Activated CD4-positive, alpha-beta T cell treated with anti-CD3 and anti-CD28 coated beads, Interleukin-2, amount 10 ng/mL, durations not matched to agents 24 days and 14 days (primary cell): ENCODE measurements around the gene HASPIN. TPM values are rescaled to one million over a fixed set of nuclear protein-coding genes. Genes with fewer than 3 reads are reported as not detected.
"Not testable (repeated sequence)": the region's sequence is repeated elsewhere in the genome, so short reads cannot be mapped to it uniquely, and the experiment has no call there.

Source experiments
- DNase-seq: peaks from one replicate; pipeline ENCODE4 v3.0.0; 2022
- H3K27ac Mint-ChIP-seq: one replicate; pipeline ENCODE4 v1.8.0; 2022; ENCODE audit warnings: mild to moderate bottlenecking, mixed read lengths
- H3K27me3 Mint-ChIP-seq: one replicate; pipeline ENCODE4 v1.8.0; 2022; ENCODE audit warnings: mixed read lengths
- H3K36me3 Mint-ChIP-seq: one replicate; pipeline ENCODE4 v1.8.0; 2022; ENCODE audit warnings: low read depth, mild to moderate bottlenecking, mixed read lengths
- H3K4me1 Mint-ChIP-seq: one replicate; pipeline ENCODE4 v1.8.0; 2021; ENCODE audit warnings: mixed read lengths
- H3K4me3 Mint-ChIP-seq: one replicate; pipeline ENCODE4 v1.8.0; 2022; ENCODE audit warnings: mild to moderate bottlenecking, moderate library complexity, mixed read lengths
- H3K9me3 Mint-ChIP-seq: one replicate; pipeline ENCODE4 v1.8.0; 2021; ENCODE audit warnings: mixed read lengths
- intact Hi-C: fragments of 100-400 bp; cut with micrococcal nuclease; formaldehyde crosslinking; loops from one replicate; pipeline ENCODE4 v1.15.1; 2023
- total RNA-seq: library from RNA; stranded (reverse); gene quantifications from 2 replicates; pipeline ENCODE4 v1.2.3, GENCODE V29; 2022

The HASPIN gene
- total RNA-seq, 1 donor from 2014 or later, result 25.1 TPM

DNA sequence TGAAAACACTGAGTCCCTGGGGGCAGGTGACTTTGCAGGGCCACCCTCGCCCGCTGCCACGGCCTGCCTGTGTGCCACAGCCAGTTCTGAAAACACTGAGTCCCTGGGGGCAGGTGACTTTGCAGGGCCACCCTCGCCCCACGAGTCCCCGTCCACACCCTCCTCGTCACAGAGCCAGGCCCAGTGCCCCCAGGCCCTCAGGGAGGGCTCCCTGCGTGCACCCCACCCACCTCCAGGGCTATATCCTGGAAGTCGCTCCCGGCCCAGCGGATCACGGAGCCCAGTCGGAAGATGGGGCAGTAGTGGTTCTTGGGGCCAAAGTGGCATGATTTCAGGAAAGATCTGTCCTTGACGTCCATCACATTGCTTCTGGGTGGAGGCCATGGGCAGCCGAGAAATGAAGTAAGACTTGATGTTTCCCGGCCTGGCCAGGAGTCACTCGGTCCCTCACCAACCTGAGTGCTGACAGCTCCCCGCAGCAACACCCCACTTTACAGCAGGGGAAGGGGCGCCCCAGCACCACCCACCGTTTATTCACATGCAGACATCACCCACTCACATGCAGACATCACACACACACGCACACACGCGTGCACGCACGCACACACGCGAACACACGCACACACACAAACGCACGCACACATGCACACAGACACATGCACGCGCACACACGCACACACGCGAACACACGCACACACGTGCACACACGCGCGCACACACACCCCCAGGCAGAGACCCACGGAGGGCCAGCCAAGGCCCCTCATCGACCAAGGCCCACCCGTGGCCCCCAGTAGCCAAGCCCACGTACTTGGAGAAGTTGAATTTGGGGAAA is 34.2 kb upstream of the HASPIN start:
- H3K4me3 Mint-ChIP-seq, result no peak overlapping the region
- H3K9me3 Mint-ChIP-seq, result no peaks in the 10 kb centered on the region
- H3K36me3 Mint-ChIP-seq, result peaks cover 33% of the 10 kb centered on the region
- H3K27me3 Mint-ChIP-seq, result no peaks in the 10 kb centered on the region
- peaks cover 21% of the 10 kb centered on the region for H3K4me1 Mint-ChIP-seq
- H3K27ac Mint-ChIP-seq, result no peak overlapping the region
- intact Hi-C loops, result no loop called here
- DNase-seq, result no peak

DNA sequence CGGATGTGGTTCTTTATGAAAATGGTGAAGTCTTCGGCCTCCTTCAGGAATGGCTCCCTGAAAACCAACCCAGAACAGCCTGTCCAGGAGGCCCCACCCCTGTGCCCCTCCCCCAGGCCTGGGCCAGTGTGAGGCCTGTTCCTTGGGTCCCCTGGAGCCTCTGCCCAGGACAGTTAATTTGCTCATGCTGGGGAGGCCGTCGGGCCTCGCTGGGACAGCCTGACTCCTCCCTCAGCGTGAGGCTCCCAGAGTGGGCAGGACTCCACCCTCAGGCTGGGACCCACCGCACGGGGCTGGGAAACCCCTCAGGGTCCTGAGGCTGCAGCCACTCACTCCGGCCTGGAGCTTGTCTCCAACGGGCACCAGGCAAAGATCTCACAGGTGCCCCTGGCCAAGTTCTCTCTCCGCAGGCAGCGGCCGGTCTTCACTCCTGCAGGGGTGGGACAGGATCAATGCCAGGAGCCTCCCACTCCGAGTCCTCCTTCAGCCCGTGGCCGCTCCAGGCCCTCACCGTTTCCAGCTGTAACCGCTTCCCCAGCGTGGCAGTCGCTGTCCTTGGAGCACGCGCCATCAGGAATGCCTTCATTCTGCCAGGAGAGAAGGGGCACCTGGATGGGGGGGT is 33.5 kb upstream of the HASPIN start:
- H3K27me3 Mint-ChIP-seq, result no peaks in the 10 kb centered on the region
- H3K27ac Mint-ChIP-seq, result no peak overlapping the region
- no peak overlapping the region for H3K4me3 Mint-ChIP-seq
- peaks cover 24% of the 10 kb centered on the region for H3K4me1 Mint-ChIP-seq
- no peaks in the 10 kb centered on the region for H3K9me3 Mint-ChIP-seq
- DNase-seq, result no peak
- H3K36me3 Mint-ChIP-seq, result peaks cover 31% of the 10 kb centered on the region
- intact Hi-C loops, result no loop called here

GRCh38 chr17:3691617-3692067 is 32.1 kb upstream of the HASPIN start:
- intact Hi-C loops, result no loop called here
- Mint-ChIP-seq H3K4me1 (peaks cover 25% of the 10 kb centered on the region), H3K9me3 (no peaks in the 10 kb centered on the region), H3K4me3 (no peak overlapping the region), H3K27ac (no peak overlapping the region), H3K27me3 (no peaks in the 10 kb centered on the region), H3K36me3 (peaks cover 30% of the 10 kb centered on the region)
- no peak for DNase-seq

- Mint-ChIP-seq H3K36me3 (peaks cover 30% of the 10 kb centered on the region), H3K9me3 (no peaks in the 10 kb centered on the region), H3K4me3 (no peak overlapping the region), H3K4me1 (peaks cover 27% of the 10 kb centered on the region), H3K27me3 (no peaks in the 10 kb centered on the region), H3K27ac (peak overlapping the region; percentile 45)
- intact Hi-C loops, result no loop called here
- DNase-seq, result peak; percentile 63
Measured at GRCh38 chr17:3692346-3692745, 31.4 kb upstream of the HASPIN start.

DNA sequence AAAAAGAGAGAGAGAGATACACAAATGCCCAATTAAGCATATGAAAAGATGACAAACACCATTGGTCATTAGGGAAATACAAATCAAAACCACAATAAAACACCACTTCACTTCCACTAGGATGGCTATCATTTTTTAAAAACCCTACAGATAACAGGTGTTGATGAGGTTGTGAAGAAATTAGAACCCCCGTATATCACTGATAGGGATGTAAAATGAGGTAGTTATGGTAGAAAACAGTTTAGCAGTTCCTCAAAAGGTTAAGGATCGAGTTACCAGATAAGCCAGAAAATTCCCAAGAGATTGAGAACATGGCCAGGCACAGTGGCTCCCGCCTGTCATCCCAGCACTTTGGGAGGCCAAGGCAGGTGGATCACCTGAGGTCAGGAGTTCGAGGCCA is 30.6 kb upstream of the HASPIN start:
- H3K9me3 Mint-ChIP-seq, result peaks cover 4% of the 10 kb centered on the region
- peak overlapping the region; percentile 45 for H3K27ac Mint-ChIP-seq
- H3K36me3 Mint-ChIP-seq, result peaks cover 31% of the 10 kb centered on the region
- intact Hi-C loops, result no loop called here
- no peak for DNase-seq
- no peaks in the 10 kb centered on the region for H3K27me3 Mint-ChIP-seq
- peak overlapping the region; percentile 53 for H3K4me3 Mint-ChIP-seq
- H3K4me1 Mint-ChIP-seq, result peaks cover 28% of the 10 kb centered on the region

- no peaks in the 10 kb centered on the region for H3K27me3 Mint-ChIP-seq
- H3K27ac Mint-ChIP-seq, result peak overlapping the region; percentile 52
- DNase-seq, result peak; percentile 73
- H3K36me3 Mint-ChIP-seq, result peaks cover 30% of the 10 kb centered on the region
- intact Hi-C loops, result no loop called here
- H3K4me1 Mint-ChIP-seq, result peaks cover 28% of the 10 kb centered on the region
- H3K4me3 Mint-ChIP-seq, result peak overlapping the region; percentile 96
- H3K9me3 Mint-ChIP-seq, result peaks cover 4% of the 10 kb centered on the region
Measured at GRCh38 chr17:3693829-3694231, 29.9 kb upstream of the HASPIN start.

DNA sequence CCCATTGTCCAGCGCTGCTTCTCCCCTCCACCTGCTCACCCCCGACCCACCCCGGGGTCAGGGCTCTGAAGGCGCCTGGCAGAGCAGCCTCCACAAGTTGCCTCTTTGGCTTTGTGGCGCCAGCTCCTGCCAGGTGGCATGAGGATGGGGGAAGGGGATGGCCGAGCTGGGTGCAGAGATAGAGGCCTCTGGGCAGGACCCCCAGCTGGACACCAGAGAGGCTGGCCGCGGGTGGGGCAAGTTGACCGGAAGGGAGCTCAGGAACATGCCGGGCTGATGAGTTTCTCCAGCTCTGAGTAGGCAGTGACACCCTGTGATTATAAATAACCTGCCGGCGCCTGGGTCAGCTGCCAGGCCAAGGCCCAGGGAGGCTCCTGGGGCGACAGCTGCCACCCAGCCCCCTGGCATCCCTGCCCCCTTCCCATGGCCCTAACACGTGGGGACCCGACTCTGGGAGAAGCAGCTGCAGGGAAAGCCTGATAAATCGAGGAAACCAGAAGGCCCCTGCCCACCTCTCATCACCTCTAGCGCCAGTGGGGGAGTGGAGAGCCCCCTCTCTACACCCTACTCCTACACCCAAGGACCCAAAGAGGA is 28.5 kb upstream of the HASPIN start:
- Mint-ChIP-seq H3K4me3 (peak overlapping the region; percentile 96), H3K27ac (peak overlapping the region; percentile 87), H3K36me3 (peaks cover 24% of the 10 kb centered on the region), H3K27me3 (no peaks in the 10 kb centered on the region), H3K9me3 (peaks cover 4% of the 10 kb centered on the region), H3K4me1 (peaks cover 28% of the 10 kb centered on the region)
- no peak for DNase-seq
- intact Hi-C loops, result no loop called here

DNA sequence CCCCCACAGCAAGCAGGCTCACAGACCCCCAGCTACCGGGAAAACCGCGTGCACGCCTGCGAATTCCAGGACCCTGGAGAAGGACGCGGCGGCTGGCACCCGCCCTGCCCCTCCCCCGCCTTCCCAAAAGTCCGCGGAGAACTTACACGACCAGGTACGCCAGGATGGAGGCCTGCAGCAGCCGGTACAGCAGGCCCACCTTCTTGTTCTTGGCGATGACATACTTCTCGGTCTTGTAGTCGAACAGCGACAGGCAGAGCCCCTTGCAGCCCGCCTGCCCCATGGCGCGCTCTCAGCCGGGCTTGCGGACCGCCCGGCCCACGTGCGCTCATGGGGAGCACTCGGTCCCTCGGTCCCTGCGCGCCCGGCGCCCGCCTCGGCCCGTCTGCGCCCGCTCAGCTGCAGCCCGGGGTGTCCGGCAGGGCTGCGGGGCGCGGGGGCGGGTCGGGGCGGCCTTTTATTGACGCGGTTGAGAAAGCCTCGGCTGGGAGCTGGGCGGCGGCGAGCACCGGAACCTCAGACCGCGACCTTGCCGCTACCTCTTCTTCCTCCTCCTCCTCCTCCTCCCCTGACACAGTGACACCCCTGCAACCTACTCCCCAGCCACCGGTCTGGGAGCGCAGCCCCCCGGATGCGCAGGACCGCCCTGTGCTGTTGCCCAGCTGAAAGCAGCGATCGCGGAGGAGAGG is 27.8 kb upstream of the HASPIN start, which contains the start of gene P2RX5:
TSS of gene P2RX5 (minus strand) at position 433 of the 689 bp plus-strand sequence. CDS start at position 283, 150 bp downstream.
- H3K27ac Mint-ChIP-seq, result peak within 1 kb of the TSS; percentile 95
- peak within 1 kb of the TSS; percentile 96 for H3K4me3 Mint-ChIP-seq
- H3K4me1 Mint-ChIP-seq, result peaks cover 30% of the 10 kb centered on the region
- peaks cover 4% of the 10 kb centered on the region for H3K9me3 Mint-ChIP-seq
- intact Hi-C loops, result loop anchor here (1.0 kb wide), 1 partner anchor 15 kb away; no protein-coding TSS in a partner anchor
- peak; percentile 86 for DNase-seq
- H3K36me3 Mint-ChIP-seq, result peaks cover 22% of the 10 kb centered on the region
- no peaks in the 10 kb centered on the region for H3K27me3 Mint-ChIP-seq

DNA sequence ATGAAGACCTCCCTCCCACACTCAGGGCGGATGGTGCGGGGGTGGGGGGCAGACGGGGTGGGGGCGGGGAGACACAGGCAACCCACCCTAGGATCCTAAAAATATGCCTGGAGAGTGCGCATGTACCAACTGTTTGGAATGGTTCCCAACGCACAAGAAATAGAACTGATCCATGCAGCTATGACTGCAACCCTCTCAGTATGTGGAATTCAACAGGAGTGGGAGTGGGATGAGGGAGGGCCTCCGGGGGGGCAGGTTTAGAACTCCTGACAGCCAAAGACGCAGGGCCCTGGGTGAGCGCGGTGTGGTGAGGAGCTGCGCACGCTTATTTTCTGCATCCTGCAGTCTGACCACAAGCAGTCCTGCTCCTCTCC is 26.6 kb upstream of the HASPIN start:
- Mint-ChIP-seq H3K4me3 (no peak overlapping the region), H3K4me1 (peaks cover 29% of the 10 kb centered on the region), H3K27me3 (no peaks in the 10 kb centered on the region), H3K27ac (no peak overlapping the region), H3K9me3 (peaks cover 4% of the 10 kb centered on the region), H3K36me3 (peaks cover 21% of the 10 kb centered on the region)
- DNase-seq, result no peak
- intact Hi-C loops, result no loop called here

DNA sequence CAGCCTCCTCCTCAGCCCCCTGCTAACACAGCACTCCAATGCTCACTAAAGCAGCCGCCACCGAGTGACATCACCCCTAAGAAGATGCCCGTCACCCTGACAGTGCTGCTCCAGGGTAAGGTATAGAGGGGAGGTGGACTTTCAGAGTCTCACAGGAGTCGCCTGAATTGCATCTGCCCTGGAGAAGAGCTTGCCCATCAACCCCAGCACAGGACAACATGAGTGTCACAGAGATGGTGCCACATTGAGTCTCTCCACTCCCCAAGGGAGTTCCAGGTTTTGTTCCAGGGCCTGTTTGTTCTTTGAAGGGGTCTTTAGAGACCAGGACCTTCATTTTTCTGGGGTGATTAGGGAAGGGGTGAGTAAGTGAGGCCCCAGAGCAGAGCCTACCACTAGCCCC is 25.6 kb upstream of the HASPIN start:
- peaks cover 22% of the 10 kb centered on the region for H3K4me1 Mint-ChIP-seq
- peak overlapping the region; percentile 58 for H3K27ac Mint-ChIP-seq
- peaks cover 7% of the 10 kb centered on the region for H3K9me3 Mint-ChIP-seq
- DNase-seq, result no peak
- H3K36me3 Mint-ChIP-seq, result peaks cover 31% of the 10 kb centered on the region
- no peaks in the 10 kb centered on the region for H3K27me3 Mint-ChIP-seq
- intact Hi-C loops, result no loop called here
- H3K4me3 Mint-ChIP-seq, result peak overlapping the region; percentile 22

- H3K27ac Mint-ChIP-seq, result no peak overlapping the region
- peaks cover 7% of the 10 kb centered on the region for H3K9me3 Mint-ChIP-seq
- no peak overlapping the region for H3K4me3 Mint-ChIP-seq
- intact Hi-C loops, result no loop called here
- DNase-seq, result no peak
- peaks cover 29% of the 10 kb centered on the region for H3K36me3 Mint-ChIP-seq
- peaks cover 9% of the 10 kb centered on the region for H3K4me1 Mint-ChIP-seq
- no peaks in the 10 kb centered on the region for H3K27me3 Mint-ChIP-seq
Measured at GRCh38 chr17:3699951-3700350, 23.8 kb upstream of the HASPIN start.

- H3K36me3 Mint-ChIP-seq, result peaks cover 37% of the 10 kb centered on the region
- H3K9me3 Mint-ChIP-seq, DNase-seq, intact Hi-C loops, H3K4me3 Mint-ChIP-seq, H3K27ac Mint-ChIP-seq, H3K27me3 Mint-ChIP-seq, H3K4me1 Mint-ChIP-seq: not testable (repeated sequence)
Measured at GRCh38 chr17:3702041-3702539, 21.6 kb upstream of the HASPIN start.

- intact Hi-C loops, result no loop called here
- H3K9me3 Mint-ChIP-seq, result peaks cover 3% of the 10 kb centered on the region
- H3K4me1 Mint-ChIP-seq, result peaks cover 22% of the 10 kb centered on the region
- no peak overlapping the region for H3K27ac Mint-ChIP-seq
- H3K4me3 Mint-ChIP-seq, result no peak overlapping the region
- DNase-seq, result no peak
- H3K36me3 Mint-ChIP-seq, result peaks cover 38% of the 10 kb centered on the region
- H3K27me3 Mint-ChIP-seq, result no peaks in the 10 kb centered on the region
Measured at GRCh38 chr17:3704931-3705717, 18.6 kb upstream of the HASPIN start.
